ENCODE data around the gene RAB6B.

RAB6B gene

DNA sequence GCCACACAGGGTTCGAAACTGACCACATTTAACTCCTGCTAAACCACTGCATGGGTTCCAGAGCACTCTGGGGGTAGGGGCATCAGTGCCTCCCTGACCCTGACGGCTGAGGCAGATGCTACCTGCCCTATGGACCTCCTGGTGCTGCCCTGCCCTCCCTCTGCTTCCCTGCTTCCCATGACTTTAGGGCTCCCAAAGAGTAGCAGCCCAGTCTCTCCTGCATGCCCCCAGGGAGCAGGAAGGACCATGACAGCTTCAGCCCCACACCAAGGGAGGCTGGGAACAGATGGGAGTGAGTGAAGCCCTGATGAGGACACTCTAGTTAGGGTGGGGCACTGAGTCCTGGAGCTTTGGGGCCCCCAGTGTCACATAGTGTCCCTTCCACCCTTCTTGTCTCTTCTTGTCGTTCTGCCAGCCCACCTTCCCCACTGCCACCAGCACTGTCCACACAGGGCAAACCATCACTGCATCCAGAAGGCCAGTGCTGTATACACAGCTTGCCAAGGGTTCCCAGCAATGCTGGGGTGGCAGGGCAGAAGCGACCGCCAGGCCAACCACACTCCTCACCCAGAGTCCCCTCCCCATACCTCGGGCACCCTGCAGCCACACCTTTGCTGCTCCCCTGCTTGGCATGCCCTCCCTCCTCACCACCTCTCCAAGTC is 59.1 kb downstream of the RAB6B start:
- H3K27me3 ChIP-seq (ENCODE audit: insufficient read depth, low read length): no peaks in the 10 kb centered on the region
- H2AFZ ChIP-seq (ENCODE audit: low read depth, low read length): no peak overlapping the region

GRCh38 chr3:133835961-133836360 is 59.7 kb downstream of the RAB6B start:
- Histone ChIP-seq H3K4me1 (ENCODE audit: insufficient read depth, low read length) (no peaks in the 10 kb centered on the region), H3K36me3 (ENCODE audit: insufficient read depth, low read length) (no peaks in the 10 kb centered on the region), H3K9me3 (ENCODE audit: low read length) (no peaks in the 10 kb centered on the region), H3K27me3 (ENCODE audit: insufficient read depth, low read length) (no peaks in the 10 kb centered on the region), H3K4me3 (ENCODE audit: low read length) (no peak overlapping the region), H2AFZ (ENCODE audit: low read depth, low read length) (no peak overlapping the region)

More for the DNA sequence above, 59.1 kb downstream of the RAB6B start:
- H3K9me3 ChIP-seq (ENCODE audit: low read length): no peaks in the 10 kb centered on the region
- H3K4me3 ChIP-seq (ENCODE audit: low read length): no peak overlapping the region
- no peaks in the 10 kb centered on the region for H3K4me1 ChIP-seq (ENCODE audit: insufficient read depth, low read length)
- H3K36me3 ChIP-seq (ENCODE audit: insufficient read depth, low read length): no peaks in the 10 kb centered on the region

DNA sequence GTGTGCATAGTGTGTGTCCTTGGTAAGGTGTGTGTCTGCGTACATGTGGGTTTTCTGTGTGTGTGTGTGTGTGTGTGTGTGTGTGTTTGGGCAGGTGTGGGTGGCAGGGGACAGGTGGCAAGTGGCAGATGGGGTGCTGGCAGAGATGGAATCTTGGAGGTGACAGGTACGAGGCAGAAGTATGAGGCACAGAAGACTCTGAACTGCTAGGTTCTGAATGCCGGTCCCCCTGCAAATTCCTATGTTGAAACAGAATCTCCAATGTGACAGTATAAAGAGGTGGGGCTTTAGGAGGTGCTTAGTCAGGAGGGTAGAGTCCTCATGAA is 60.3 kb downstream of the RAB6B start:
- Histone ChIP-seq H3K4me3 (ENCODE audit: low read length) (no peak overlapping the region), H3K9me3 (ENCODE audit: low read length) (no peaks in the 10 kb centered on the region), H2AFZ (ENCODE audit: low read depth, low read length) (no peak overlapping the region), H3K36me3 (ENCODE audit: insufficient read depth, low read length) (no peaks in the 10 kb centered on the region), H3K4me1 (ENCODE audit: insufficient read depth, low read length) (no peaks in the 10 kb centered on the region), H3K27me3 (ENCODE audit: insufficient read depth, low read length) (no peaks in the 10 kb centered on the region)

DNA sequence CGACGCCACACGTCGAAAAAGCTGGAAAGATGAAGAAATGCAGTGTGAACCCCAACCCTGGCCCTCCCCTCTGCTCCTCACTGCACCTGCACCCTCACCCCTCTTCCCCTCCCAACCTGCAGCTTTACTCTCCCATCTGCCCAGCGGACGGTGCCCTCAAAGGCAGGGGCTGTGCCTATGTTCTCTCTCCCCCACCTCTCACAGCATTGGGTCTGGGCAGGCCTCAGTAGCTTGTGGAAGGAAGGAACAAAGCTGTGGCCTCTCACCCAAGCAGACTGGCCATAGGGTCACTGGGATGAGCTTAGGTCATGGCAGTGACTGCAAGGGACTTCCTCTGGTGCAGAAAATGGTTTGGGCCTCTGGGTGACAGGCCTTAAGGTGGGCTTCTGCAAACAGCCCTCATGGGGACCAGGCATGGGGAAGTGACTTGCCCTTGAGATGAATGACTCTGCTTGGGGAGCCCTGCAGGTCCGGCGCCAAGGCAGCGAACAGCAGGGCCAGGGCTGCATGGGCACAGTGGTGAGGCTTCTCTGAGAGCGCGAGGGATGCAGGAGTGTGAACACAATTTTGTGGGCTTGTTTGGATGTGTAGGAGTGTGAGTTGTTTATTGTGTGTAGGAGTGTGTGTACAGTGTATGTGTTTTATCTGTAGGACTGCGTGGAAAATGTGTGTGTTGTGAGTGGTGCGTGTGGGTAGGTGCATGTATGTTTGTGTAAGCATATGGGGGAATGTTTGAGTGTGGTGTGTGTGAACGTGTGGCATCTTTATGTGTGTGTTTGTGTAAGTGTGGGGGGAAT is 60.9 kb downstream of the RAB6B start:
- no peaks in the 10 kb centered on the region for H3K4me1 ChIP-seq (ENCODE audit: insufficient read depth, low read length)
- H3K4me3 ChIP-seq (ENCODE audit: low read length): no peak overlapping the region
- no peak overlapping the region for H2AFZ ChIP-seq (ENCODE audit: low read depth, low read length)
- H3K36me3 ChIP-seq (ENCODE audit: insufficient read depth, low read length): no peaks in the 10 kb centered on the region
- no peaks in the 10 kb centered on the region for H3K27me3 ChIP-seq (ENCODE audit: insufficient read depth, low read length)
- no peaks in the 10 kb centered on the region for H3K9me3 ChIP-seq (ENCODE audit: low read length)

- H3K9me3 ChIP-seq (ENCODE audit: low read length): no peaks in the 10 kb centered on the region
- H3K36me3 ChIP-seq (ENCODE audit: insufficient read depth, low read length): no peaks in the 10 kb centered on the region
- no peaks in the 10 kb centered on the region for H3K4me1 ChIP-seq (ENCODE audit: insufficient read depth, low read length)
- H3K4me3 ChIP-seq (ENCODE audit: low read length): no peak overlapping the region
- H3K27me3 ChIP-seq (ENCODE audit: insufficient read depth, low read length): peaks cover 2% of the 10 kb centered on the region
- H2AFZ ChIP-seq (ENCODE audit: low read depth, low read length): no peak overlapping the region
Observed at GRCh38 chr3:133833880-133834620, 61.6 kb downstream of the RAB6B start.

DNA sequence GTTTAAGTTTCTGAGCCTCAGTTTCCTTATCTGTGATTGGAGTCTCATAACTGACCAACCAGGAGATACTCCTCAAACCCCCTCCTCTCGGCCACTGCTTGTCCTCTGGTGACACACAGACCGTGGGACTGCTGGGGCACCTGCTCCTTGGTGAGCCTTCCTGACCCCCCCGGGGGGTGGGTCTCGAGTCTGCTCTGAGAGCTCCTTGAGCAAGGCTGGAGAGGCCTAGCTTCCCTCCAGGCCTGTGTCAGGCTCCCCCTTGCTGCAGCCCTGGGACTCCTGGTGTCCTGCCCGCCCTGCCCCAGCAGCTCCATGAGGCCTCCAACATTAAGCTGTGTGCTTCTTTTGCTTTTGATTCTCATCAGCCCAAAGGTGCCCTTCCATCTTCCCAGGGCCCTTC is 62.4 kb downstream of the RAB6B start:
- Histone ChIP-seq H3K36me3 (ENCODE audit: insufficient read depth, low read length) (no peaks in the 10 kb centered on the region), H2AFZ (ENCODE audit: low read depth, low read length) (no peak overlapping the region), H3K27me3 (ENCODE audit: insufficient read depth, low read length) (peaks cover 2% of the 10 kb centered on the region), H3K9me3 (ENCODE audit: low read length) (no peaks in the 10 kb centered on the region), H3K4me1 (ENCODE audit: insufficient read depth, low read length) (no peaks in the 10 kb centered on the region), H3K4me3 (ENCODE audit: low read length) (no peak overlapping the region)

DNA sequence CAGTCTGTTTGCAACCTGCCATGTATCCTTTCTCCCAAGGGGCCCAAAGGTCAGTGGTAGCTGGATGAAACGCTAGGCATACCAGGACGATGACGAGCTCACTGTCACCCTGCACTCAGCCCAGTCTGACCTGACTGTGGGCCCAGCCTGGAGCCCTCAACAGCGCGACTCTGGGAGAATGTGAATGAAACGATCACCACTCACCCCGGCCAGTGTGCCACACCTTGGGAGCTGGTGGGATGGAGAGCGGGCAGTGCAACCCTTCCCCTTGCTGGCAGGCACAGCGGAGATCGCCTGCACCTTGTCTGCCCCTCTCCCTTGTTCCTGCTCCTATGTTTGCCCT is 62.9 kb downstream of the RAB6B start:
- H3K4me1 ChIP-seq (ENCODE audit: insufficient read depth, low read length): no peaks in the 10 kb centered on the region
- H3K9me3 ChIP-seq (ENCODE audit: low read length): no peaks in the 10 kb centered on the region
- H2AFZ ChIP-seq (ENCODE audit: low read depth, low read length): no peak overlapping the region
- no peak overlapping the region for H3K4me3 ChIP-seq (ENCODE audit: low read length)
- peaks cover 2% of the 10 kb centered on the region for H3K27me3 ChIP-seq (ENCODE audit: insufficient read depth, low read length)
- H3K36me3 ChIP-seq (ENCODE audit: insufficient read depth, low read length): no peaks in the 10 kb centered on the region

DNA sequence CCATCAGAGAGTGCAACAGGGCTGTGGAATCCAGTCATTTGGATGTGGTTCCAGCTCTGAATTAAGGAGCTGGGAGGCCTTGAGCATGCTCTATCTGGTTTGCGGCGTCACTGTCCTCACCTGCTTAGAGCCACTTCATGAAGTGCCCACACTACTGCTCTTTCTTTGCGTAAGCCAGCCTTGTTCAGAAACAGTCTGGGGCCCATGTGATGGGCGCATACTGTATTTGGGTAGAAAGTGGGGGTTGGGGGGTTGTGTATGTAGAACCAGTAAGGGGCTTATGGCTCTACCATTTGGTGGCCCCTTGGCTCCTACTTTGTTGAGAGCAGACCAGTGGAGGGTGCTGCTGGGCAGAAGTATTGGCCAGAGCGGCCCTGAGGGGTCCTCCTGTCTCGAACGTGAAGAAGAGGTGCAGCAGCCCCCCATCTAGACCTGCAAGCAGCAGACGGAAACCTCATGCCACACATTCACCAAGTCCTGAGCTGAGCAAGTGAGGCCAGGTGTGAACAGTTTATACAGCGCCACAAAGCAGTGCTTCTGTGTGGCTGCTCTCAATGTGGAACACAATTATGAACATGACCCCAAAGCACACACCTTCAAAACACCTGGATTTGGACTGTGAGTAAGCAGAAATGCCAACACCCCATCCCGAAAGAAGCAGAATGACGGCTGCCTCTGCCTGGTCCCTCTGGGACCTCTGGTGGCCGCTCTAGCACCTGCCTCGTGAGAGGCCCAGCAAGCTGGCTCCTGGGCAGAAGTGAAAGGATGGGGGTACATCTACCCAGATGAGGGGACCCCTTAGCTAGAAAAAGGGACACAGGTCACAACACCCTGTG is 63.5 kb downstream of the RAB6B start:
- Histone ChIP-seq H3K36me3 (ENCODE audit: insufficient read depth, low read length) (no peaks in the 10 kb centered on the region), H3K4me3 (ENCODE audit: low read length) (no peak overlapping the region), H2AFZ (ENCODE audit: low read depth, low read length) (no peak overlapping the region), H3K27me3 (ENCODE audit: insufficient read depth, low read length) (peaks cover 2% of the 10 kb centered on the region), H3K4me1 (ENCODE audit: insufficient read depth, low read length) (no peaks in the 10 kb centered on the region), H3K9me3 (ENCODE audit: low read length) (no peaks in the 10 kb centered on the region)

DNA sequence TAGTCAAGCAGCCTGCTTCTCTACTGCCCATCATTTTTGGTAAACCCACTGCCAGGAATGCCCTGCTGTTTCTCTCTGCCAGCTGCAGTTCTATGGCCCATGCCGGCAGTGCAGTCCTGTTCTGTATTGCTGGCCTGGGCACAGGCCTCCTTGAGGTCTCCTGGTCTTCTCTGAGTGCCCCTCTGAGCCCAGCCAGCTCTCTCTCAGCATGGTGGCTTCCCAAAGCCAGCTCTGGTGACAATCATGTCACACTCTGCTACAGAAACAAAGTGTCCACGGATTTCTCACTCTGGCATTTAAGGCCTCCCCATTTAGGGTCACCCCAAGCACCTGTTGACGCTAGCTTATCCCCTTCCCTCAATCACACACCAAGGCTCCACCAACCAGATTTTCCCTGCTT is 65.6 kb downstream of the RAB6B start:
- H2AFZ ChIP-seq (ENCODE audit: low read depth, low read length): no peak overlapping the region
- H3K9me3 ChIP-seq (ENCODE audit: low read length): no peaks in the 10 kb centered on the region
- H3K27me3 ChIP-seq (ENCODE audit: insufficient read depth, low read length): peaks cover 2% of the 10 kb centered on the region
- H3K4me1 ChIP-seq (ENCODE audit: insufficient read depth, low read length): no peaks in the 10 kb centered on the region
- H3K4me3 ChIP-seq (ENCODE audit: low read length): no peak overlapping the region
- H3K36me3 ChIP-seq (ENCODE audit: insufficient read depth, low read length): no peaks in the 10 kb centered on the region

DNA sequence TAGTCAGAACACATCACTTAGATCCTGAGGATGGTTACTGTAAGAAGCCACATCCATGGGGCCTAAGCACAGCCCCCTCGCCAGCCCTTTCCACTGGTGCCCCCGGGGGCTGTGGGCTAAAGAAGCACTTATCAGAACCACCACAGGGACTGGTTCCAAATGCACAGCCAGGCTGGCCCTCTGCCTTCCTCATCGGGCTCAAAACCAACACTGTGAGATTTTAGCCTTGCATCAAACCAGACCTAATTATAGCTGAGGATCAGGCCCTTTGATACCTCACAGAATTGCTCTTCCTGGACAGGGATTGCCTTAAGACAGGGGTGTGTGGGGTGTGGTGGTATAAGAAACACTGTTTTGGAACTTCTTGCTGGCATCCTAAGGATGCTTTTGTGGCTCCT is 66.4 kb downstream of the RAB6B start:
- H3K9me3 ChIP-seq (ENCODE audit: low read length): no peaks in the 10 kb centered on the region
- H3K27me3 ChIP-seq (ENCODE audit: insufficient read depth, low read length): peaks cover 2% of the 10 kb centered on the region
- peaks cover 2% of the 10 kb centered on the region for H3K36me3 ChIP-seq (ENCODE audit: insufficient read depth, low read length)
- H3K4me3 ChIP-seq (ENCODE audit: low read length): no peak overlapping the region
- no peak overlapping the region for H2AFZ ChIP-seq (ENCODE audit: low read depth, low read length)
- H3K4me1 ChIP-seq (ENCODE audit: insufficient read depth, low read length): no peaks in the 10 kb centered on the region

DNA sequence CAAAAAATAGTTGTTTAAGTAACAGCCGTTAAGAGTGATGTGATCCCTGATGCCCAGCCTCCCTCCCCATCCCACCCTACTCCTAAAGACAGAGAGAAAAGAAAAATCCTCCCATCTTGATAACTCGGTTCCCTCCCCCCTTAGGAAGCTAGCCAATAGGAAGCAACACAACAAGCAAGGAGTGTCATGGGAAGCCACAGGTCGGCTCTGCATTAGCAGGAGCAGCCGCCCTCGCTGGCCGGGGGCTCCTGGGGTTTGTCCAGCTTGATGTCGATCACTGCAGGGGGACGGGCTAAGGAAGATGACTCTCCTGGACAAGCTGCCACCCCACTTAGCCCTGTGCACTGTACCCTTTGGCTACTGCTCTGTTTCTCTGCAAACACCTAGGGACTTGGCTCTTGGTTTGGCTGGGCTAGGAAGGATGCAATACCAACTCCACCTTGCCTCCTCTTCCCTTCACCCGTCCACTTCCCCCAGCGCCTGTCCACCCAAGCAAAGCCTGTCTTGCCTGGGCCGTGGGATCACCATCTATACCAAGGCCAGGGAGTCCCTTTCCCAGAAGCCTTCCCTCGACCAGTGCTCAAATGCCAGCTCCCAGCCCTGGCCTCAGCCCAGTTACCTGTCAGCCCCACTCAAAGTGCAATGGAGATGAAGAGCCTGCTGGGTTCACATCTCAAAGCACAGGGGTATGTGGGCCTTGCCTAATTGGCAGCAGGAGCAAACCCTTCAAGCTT is 66.9 kb downstream of the RAB6B start:
- Histone ChIP-seq H3K36me3 (ENCODE audit: insufficient read depth, low read length) (peaks cover 2% of the 10 kb centered on the region), H3K9me3 (ENCODE audit: low read length) (no peaks in the 10 kb centered on the region), H3K27me3 (ENCODE audit: insufficient read depth, low read length) (peaks cover 2% of the 10 kb centered on the region), H2AFZ (ENCODE audit: low read depth, low read length) (no peak overlapping the region), H3K4me3 (ENCODE audit: low read length) (no peak overlapping the region), H3K4me1 (ENCODE audit: insufficient read depth, low read length) (no peaks in the 10 kb centered on the region)

- Histone ChIP-seq H3K27me3 (ENCODE audit: insufficient read depth, low read length) (peaks cover 2% of the 10 kb centered on the region), H3K4me1 (ENCODE audit: insufficient read depth, low read length) (no peaks in the 10 kb centered on the region)
Observed at GRCh38 chr3:133827684-133828083, 68.0 kb downstream of the RAB6B start.

More at GRCh38 chr3:133827684-133828083, 68.0 kb downstream of the RAB6B start:
- peaks cover 2% of the 10 kb centered on the region for H3K36me3 ChIP-seq (ENCODE audit: insufficient read depth, low read length)
- H2AFZ ChIP-seq (ENCODE audit: low read depth, low read length): no peak overlapping the region
- no peaks in the 10 kb centered on the region for H3K9me3 ChIP-seq (ENCODE audit: low read length)
- no peak overlapping the region for H3K4me3 ChIP-seq (ENCODE audit: low read length)
